Muscle of back (tissue), 11 donors: Measurements from ENCODE around the gene NCKAP5. TPM values are rescaled to one million over a fixed set of nuclear protein-coding genes. Genes with fewer than 3 reads are reported as not detected.
"Not testable (repeated sequence)": the region's sequence is repeated elsewhere in the genome, so short reads cannot be mapped to it uniquely, and the experiment has no call there.

Experiments
- DNase-seq, 3 donors: peaks; one replicate each; pipeline versions ENCODE4 v3.0.0 to v3.0.0-alpha.2; 2013
- polyA plus RNA-seq, 10 donors: library from polyadenylated mRNA; unstranded; fragments of 120-200 nt; gene quantifications; one replicate each; pipeline ENCODE4 v1.2.1, GENCODE V29; 2013; ENCODE audit not compliant: insufficient read length in 10 of 10

NCKAP5 gene
- polyA plus RNA-seq, 10 donors = 3.3 to 8.8 (median 6.7) TPM

DNA sequence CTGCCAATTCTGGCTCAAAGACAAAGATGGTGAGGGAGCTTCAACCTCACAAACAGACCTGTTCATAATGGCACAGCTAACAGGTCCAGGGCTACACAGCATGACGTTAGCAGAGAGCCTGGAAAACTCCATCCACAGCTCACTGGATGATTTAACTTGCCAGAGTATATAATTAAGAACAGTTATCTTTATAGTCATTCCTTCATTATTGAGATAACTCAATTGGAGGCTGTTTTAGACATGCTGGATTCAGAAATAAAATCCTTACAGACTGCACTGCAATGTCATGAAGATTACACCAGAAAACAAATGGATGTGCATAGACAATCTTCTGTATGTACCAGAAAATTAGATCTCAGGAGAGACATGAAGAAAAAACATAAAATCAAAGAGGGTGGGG is 843.1 kb downstream of the NCKAP5 start:
- DNase-seq = no peak

DNA sequence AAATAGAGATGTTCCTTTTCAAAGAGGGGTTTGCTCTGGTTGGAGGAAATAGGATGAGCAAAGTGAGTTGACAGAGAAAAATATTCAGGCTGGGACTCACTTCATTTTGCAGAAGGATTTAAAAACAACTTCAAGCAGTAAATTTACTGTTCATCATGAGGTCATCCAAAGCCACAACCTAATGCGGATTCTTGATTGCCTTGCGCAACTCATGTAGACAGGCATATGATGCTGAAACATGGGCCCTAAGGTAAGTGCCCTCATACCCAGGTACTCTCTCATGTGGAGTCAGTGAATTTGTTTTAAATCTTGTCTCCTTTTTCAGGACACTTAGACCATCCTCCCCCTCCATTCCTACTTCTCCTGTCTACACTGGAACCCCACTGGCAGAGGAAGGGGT is 846.3 kb downstream of the NCKAP5 start:
- no peak for DNase-seq

- DNase-seq = no peak
Observed at GRCh38 chr2:132720393-132720792, 847.9 kb downstream of the NCKAP5 start.

DNA sequence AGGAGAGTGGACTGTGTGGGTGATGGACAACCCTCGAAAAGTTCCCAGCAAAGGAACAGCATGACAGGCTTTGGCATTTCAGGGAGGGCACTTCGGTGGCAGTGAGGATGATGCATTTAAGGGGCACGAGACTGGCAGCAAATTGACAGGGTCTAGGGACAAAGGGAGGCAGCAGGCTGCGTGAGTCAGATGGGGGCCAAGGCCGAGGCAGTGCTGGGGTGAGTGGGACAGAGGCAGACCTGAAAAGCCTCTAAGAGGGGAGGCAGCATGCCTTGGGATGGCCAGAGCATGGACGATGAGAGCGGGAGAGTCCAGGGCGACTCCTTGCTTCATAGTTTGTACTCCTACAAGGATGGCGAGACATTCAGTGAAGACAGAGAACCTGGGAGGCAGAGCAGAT is 848.8 kb downstream of the NCKAP5 start:
- no peak for DNase-seq

- no peak for DNase-seq
Observed at GRCh38 chr2:132716954-132717353, 851.3 kb downstream of the NCKAP5 start.

- DNase-seq = no peak
Observed at GRCh38 chr2:132715386-132716351, 852.6 kb downstream of the NCKAP5 start.

GRCh38 chr2:132703396-132703795 is 864.9 kb downstream of the NCKAP5 start:
- no peak for DNase-seq

GRCh38 chr2:132701810-132702209 is 866.5 kb downstream of the NCKAP5 start:
- DNase-seq = peak in 1 of 3 donors; percentile 39

DNA sequence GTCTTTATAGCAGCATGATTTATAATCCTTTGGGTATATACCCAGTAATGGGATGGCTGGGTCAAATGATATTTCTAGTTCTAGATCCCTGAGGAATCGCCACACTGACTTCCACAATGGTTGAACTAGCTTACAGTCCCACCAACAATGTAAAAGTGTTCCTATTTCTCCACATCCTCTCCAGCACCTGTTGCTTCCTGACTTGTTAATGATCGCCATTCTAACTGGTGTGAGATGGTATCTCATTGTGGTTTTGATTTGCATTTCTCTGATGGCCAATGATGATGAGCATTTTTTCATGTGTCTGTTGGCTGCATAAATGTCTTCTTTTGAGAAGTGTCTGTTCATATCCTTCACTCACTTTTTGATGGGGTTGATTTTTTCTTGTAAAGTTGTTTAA is 868.5 kb downstream of the NCKAP5 start:
- DNase-seq = not testable (repeated sequence)

- DNase-seq = not testable (repeated sequence)
Observed at GRCh38 chr2:132698347-132698746, 869.9 kb downstream of the NCKAP5 start.

DNA sequence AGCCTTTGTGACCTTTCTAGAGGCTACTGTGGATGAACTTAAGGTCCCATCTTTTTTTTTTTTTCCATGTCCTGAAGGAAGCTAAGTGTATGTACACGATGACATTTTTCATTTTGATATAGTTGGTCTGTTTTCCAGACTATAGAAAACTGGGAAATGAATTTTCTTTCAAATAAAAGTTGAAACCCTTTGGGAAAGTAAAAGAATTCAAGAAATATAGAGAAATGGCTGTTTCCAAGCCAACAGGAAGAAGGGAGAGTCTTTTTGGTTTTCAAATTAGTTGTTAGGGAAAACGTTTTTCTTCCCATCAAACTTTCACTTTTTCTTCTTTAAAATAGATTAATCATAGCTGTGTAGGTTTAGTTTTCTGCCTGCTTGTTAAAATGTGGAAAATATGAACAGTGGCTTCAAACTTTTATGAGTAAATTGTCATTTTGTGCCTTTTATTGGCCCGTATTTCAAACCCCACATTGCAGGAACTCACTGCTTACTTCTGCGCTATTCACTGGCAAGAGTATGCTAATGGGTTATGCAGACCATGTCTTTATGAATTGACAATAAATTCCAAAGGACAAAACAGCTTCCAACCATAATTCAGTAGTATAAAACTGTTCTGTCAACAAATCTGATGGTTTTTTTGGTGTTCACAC is 870.6 kb downstream of the NCKAP5 start:
- DNase-seq = peak in 2 of 3 donors; percentile 61 to 80

DNA sequence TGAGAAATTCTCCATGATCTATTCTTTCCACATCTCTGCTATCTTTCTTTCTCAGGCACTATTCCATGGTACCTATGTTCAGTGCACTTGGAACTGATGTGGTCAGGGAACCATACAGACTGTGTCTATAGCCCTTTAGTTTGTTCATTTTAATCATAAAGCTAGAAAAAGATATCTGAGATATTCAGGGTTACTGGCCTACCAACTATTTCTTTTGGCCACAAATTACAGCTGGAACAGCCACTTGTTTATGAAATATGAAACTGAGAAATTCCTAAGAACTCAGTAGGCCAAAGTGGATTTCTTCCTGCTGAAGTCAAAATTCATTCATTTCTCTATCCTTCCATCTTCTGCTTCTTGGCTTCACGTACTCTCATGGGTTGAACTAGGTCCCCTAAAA is 875.4 kb downstream of the NCKAP5 start:
- DNase-seq = no peak

DNA sequence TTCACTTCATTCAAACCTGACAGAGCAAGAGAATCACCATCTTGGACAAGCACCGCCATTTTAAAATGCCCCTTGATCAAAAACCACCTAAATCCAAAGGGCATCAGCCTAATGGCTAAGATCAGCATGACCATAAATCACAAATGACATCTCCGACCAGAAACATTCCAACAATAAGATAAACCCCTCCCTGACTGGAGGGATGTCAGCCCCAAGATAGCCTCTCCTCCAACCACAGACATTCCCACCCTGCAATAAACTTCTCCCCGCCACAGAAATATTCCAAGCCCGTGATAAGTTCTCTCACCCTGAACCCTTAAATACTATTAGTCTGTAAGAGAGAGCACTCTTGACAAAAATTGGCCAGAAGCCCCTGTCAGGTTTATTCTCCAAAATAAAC is 876.7 kb downstream of the NCKAP5 start:
- no peak for DNase-seq

GRCh38 chr2:132690664-132691303 is 877.5 kb downstream of the NCKAP5 start:
- DNase-seq = no peak

DNA sequence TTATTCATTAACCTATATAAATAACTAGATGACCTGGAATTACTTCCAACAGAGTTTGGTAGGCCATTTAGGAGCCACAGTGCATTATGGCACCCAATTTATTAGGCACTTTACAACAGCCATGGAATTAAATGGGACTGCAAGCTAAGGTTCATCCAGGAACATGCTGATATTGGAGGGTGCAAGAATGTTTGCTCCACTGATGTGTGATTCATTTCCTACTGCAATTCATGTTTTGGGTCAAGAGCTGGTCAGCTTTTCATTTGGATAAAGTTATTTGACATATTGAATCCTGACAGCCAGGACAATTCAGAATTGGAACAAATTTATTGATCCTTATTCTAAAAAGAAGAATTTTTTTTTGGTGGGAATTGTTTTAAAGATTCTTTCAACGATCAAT is 886.5 kb downstream of the NCKAP5 start:
- no peak for DNase-seq

- no peak for DNase-seq
Observed at GRCh38 chr2:132680544-132680943, 887.7 kb downstream of the NCKAP5 start.

DNA sequence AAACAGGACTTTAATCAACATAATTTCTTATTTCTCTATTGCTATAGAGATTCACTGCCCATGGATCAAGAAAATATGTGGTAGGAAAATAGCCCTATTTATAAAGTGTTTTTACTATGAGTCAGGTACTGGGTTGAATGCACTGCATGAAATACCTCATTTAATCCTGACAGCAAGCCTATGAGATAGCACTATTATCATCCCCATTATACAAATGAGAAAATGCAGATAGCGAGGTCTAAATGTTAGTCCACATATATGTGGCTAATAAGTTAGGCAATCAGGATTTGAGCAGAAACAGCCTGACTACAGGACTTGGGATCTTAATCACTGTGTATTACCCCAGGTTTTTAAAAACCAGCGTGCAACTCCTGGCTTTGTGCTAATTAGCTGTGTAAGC is 889.8 kb downstream of the NCKAP5 start:
- no peak for DNase-seq

DNA sequence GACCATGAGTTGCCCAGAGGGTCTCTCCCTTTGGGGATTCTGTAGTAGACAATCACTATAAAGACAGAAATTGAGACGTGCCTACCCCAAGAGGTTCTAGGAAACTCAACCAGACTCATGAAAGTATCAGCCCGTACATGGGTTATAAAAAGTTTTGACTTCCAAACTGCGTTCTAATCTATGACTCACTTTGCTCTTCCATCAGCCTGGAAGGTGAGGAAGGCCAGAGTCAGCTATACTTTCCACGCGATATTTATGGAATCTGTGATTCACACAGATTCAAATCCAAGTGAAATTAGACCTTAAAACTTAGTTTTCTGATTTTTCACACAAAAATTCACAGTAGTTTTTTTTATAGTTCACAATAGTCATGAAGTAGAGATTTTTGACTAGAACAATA is 890.6 kb downstream of the NCKAP5 start:
- peak in 1 of 3 donors; percentile 43 for DNase-seq

- DNase-seq = no peak
Observed at GRCh38 chr2:132676999-132677398, 891.3 kb downstream of the NCKAP5 start.

DNA sequence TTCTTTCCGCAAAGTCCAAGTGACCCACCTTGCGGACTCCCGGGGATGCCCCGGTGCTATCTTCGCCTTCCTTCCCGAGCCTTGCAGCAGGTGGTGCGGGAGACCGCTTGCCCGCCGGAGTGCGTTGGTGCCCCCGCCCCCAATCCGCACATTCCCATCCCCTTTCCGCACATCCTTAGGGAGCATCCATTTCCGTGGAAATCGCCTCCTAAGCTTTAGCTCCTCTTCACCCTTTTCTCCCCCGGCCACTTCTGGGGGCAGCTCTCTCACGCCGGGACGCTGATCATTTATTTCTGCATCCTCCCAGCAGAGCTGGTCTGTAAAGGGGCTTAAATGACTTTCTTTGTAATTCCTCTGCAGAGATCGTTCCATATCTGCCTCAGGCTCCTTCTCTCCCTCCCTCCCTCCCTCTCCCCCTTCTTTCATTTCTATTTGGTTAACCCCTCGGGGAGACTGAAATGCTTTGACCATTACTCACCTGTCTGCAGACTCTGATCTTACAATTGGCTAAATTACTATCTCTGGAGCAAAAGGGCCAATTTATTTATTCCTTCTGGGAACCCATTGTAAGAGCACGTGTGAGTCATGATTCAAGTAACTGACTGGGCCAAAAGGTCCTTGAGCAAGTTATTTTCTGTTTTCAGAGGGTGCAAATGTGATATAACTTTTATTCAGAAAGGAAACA is 897.0 kb downstream of the NCKAP5 start:
- DNase-seq = peak in 1 of 3 donors; percentile 82

- peak in 1 of 3 donors; percentile 68 for DNase-seq
Observed at GRCh38 chr2:132670496-132671150, 897.6 kb downstream of the NCKAP5 start.
